Measurements from ENCODE around the gene BTBD17.

GRCh38 chr17:74394977-74395376 is 33.3 kb upstream of the BTBD17 start:
- no peak for TF ChIP-seq CTCF (IDR thresholded peaks at IDR 0.05)
- no peak for TF ChIP-seq POLR2A (IDR thresholded peaks at IDR 0.05)

All from esophagus squamous epithelium (tissue), 4 donors.